ENCODE measurements around the gene TEX47. TPM values are rescaled to one million over a fixed set of nuclear protein-coding genes. Genes with fewer than 3 reads are reported as not detected.

TEX47 gene
- total and polyA plus RNA-seq, 2 experiments from 2014 or later = not detected

DNA sequence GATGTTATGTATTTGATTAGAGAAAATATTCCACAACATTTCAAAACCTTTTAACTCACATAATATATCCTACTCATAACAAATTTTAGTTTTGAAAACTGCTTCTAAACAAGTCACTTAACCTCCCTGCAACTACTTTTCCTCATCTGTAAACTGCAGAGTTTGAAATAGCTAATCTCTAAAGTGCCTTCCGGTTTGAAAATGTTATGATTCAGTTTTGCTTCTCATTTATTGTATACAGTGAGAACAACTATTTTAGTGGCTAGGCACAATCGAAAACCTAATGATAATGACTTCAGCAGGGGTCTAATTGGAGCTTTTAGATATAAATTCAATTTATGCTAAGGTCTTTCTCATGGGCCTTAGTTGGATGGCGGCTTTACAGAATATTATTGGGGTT is 30.7 kb upstream of the TEX47 start (continued):
- TF ChIP-seq JUNB (IDR thresholded peaks at IDR 0.05; ENCODE audit: unreplicated experiment) = no peak
- no peak for TF ChIP-seq EZH2 (IDR thresholded peaks at IDR 0.05; ENCODE audit: low read depth, unreplicated experiment)
- TF ChIP-seq, protein P1, sequence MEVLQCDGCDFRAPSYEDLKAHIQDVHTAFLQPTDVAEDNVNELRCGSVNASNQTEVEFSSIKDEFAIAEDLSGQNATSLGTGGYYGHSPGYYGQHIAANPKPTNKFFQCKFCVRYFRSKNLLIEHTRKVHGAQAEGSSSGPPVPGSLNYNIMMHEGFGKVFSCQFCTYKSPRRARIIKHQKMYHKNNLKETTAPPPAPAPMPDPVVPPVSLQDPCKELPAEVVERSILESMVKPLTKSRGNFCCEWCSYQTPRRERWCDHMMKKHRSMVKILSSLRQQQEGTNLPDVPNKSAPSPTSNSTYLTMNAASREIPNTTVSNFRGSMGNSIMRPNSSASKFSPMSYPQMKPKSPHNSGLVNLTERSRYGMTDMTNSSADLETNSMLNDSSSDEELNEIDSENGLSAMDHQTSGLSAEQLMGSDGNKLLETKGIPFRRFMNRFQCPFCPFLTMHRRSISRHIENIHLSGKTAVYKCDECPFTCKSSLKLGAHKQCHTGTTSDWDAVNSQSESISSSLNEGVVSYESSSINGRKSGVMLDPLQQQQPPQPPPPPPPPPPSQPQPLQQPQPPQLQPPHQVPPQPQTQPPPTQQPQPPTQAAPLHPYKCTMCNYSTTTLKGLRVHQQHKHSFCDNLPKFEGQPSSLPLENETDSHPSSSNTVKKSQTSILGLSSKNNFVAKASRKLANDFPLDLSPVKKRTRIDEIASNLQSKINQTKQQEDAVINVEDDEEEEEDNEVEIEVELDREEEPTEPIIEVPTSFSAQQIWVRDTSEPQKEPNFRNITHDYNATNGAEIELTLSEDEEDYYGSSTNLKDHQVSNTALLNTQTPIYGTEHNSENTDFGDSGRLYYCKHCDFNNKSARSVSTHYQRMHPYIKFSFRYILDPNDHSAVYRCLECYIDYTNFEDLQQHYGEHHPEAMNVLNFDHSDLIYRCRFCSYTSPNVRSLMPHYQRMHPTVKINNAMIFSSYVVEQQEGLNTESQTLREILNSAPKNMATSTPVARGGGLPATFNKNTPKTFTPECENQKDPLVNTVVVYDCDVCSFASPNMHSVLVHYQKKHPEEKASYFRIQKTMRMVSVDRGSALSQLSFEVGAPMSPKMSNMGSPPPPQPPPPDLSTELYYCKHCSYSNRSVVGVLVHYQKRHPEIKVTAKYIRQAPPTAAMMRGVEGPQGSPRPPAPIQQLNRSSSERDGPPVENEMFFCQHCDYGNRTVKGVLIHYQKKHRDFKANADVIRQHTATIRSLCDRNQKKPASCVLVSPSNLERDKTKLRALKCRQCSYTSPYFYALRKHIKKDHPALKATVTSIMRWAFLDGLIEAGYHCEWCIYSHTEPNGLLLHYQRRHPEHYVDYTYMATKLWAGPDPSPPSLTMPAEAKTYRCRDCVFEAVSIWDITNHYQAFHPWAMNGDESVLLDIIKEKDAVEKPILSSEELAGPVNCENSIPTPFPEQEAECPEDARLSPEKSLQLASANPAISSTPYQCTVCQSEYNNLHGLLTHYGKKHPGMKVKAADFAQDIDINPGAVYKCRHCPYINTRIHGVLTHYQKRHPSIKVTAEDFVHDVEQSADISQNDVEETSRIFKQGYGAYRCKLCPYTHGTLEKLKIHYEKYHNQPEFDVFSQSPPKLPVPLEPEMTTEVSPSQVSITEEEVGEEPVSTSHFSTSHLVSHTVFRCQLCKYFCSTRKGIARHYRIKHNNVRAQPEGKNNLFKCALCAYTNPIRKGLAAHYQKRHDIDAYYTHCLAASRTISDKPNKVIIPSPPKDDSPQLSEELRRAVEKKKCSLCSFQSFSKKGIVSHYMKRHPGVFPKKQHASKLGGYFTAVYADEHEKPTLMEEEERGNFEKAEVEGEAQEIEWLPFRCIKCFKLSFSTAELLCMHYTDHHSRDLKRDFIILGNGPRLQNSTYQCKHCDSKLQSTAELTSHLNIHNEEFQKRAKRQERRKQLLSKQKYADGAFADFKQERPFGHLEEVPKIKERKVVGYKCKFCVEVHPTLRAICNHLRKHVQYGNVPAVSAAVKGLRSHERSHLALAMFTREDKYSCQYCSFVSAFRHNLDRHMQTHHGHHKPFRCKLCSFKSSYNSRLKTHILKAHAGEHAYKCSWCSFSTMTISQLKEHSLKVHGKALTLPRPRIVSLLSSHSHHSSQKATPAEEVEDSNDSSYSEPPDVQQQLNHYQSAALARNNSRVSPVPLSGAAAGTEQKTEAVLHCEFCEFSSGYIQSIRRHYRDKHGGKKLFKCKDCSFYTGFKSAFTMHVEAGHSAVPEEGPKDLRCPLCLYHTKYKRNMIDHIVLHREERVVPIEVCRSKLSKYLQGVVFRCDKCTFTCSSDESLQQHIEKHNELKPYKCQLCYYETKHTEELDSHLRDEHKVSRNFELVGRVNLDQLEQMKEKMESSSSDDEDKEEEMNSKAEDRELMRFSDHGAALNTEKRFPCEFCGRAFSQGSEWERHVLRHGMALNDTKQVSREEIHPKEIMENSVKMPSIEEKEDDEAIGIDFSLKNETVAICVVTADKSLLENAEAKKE (CRISPR knock-in tag; IDR thresholded peaks at IDR 0.05) = no peak
- TF ChIP-seq, protein P2, sequence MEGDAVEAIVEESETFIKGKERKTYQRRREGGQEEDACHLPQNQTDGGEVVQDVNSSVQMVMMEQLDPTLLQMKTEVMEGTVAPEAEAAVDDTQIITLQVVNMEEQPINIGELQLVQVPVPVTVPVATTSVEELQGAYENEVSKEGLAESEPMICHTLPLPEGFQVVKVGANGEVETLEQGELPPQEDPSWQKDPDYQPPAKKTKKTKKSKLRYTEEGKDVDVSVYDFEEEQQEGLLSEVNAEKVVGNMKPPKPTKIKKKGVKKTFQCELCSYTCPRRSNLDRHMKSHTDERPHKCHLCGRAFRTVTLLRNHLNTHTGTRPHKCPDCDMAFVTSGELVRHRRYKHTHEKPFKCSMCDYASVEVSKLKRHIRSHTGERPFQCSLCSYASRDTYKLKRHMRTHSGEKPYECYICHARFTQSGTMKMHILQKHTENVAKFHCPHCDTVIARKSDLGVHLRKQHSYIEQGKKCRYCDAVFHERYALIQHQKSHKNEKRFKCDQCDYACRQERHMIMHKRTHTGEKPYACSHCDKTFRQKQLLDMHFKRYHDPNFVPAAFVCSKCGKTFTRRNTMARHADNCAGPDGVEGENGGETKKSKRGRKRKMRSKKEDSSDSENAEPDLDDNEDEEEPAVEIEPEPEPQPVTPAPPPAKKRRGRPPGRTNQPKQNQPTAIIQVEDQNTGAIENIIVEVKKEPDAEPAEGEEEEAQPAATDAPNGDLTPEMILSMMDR (conservative IDR thresholded peaks at IDR 0.05; ENCODE audit: low read depth in 2 of 2) = no peak
- no peak for TF ChIP-seq ZNF114 (CRISPR knock-in tag; IDR thresholded peaks at IDR 0.05)

DNA sequence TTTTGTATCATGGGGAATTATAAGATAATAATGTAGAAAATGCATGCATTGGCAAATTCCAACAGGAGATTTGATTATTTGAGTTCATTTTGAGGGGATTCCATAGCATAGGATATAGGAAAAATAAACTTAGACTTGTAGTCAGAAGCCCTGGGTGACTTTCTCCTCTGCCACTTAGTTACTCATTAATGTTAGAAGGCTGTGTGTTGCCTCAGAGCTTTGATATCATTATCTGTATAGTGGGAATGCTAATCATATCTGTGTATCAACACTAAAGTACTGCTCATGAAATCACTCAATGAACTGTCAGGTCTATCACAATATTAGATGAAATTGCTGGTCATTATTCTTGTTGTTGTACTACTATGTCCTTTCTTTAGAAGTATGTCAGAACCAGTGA is 23.0 kb upstream of the TEX47 start:
- no peak for DNase-seq (ENCODE audit: low spot score)
- H3K4me2 ChIP-seq = no peak overlapping the region
- no peaks in the 10 kb centered on the region for H3K4me1 ChIP-seq (ENCODE audit: insufficient read depth)
- H3K27ac ChIP-seq (ENCODE audit: low read depth) = no peak overlapping the region
- Mint-ChIP-seq H3K27ac (no peak overlapping the region), H3K4me1 (peaks cover 3% of the 10 kb centered on the region; the same call in 2 of the 3 replicates), H3K27me3 (ENCODE audit: insufficient read depth, low read depth, poor library complexity) (peaks cover 3% of the 10 kb centered on the region), H3K4me3 (no peak overlapping the region), H3K9me3 (no peaks in the 10 kb centered on the region; the same call in 2 of the 3 replicates), H3K36me3 (ENCODE audit: low read depth) (no peaks in the 10 kb centered on the region)
- no peaks in the 10 kb centered on the region for H3K27me3 ChIP-seq (ENCODE audit: insufficient read depth)
- no peaks in the 10 kb centered on the region for H3K79me2 ChIP-seq (replicated peaks; ENCODE audit: insufficient read depth)
- H3F3A ChIP-seq (replicated peaks; ENCODE audit: low read depth) = no peaks in the 10 kb centered on the region
- H3K36me3 ChIP-seq (ENCODE audit: insufficient read depth) = no peaks in the 10 kb centered on the region
- H2AFZ ChIP-seq = no peak overlapping the region
- H3K9me2 ChIP-seq (ENCODE audit: insufficient read depth) = no peaks in the 10 kb centered on the region
- H3K4me3 ChIP-seq = no peak overlapping the region
- ATAC-seq = no peak
- H4K20me1 ChIP-seq (replicated peaks; ENCODE audit: insufficient read depth) = no peaks in the 10 kb centered on the region
- TF ChIP-seq JUNB (IDR thresholded peaks at IDR 0.05; ENCODE audit: unreplicated experiment) (no peak), ZNF114 (CRISPR knock-in tag; IDR thresholded peaks at IDR 0.05) (no peak), NANOG (IDR thresholded peaks at IDR 0.05; ENCODE audit: borderline replicate concordance) (no peak), ZNF331 (CRISPR knock-in tag; IDR thresholded peaks at IDR 0.05; ENCODE audit: low read depth) (no peak), EZH2 (IDR thresholded peaks at IDR 0.05; ENCODE audit: low read depth, unreplicated experiment) (no peak), EZH2phosphoT487 (IDR thresholded peaks at IDR 0.05; ENCODE audit: unreplicated experiment) (no peak)
- TF ChIP-seq, protein P2 (conservative IDR thresholded peaks at IDR 0.05; ENCODE audit: low read depth in 2 of 2) = no peak
- TF ChIP-seq, protein P3, sequence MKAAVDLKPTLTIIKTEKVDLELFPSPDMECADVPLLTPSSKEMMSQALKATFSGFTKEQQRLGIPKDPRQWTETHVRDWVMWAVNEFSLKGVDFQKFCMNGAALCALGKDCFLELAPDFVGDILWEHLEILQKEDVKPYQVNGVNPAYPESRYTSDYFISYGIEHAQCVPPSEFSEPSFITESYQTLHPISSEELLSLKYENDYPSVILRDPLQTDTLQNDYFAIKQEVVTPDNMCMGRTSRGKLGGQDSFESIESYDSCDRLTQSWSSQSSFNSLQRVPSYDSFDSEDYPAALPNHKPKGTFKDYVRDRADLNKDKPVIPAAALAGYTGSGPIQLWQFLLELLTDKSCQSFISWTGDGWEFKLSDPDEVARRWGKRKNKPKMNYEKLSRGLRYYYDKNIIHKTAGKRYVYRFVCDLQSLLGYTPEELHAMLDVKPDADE (IDR thresholded peaks at IDR 0.05) = no peak
